Ascending aorta (tissue), 2 donors: Measurements from ENCODE around the gene BMPR1A. TPM values are rescaled to one million over a fixed set of nuclear protein-coding genes. Genes with fewer than 3 reads are reported as not detected.

Experiments used
- DNase-seq, 2 donors: peaks; one replicate each; pipeline ENCODE4 v3.0.0-alpha.2; 2019; ENCODE audit warnings: low spot score in 2 of 2
- H3K27ac ChIP-seq, 2 donors: fragments of 200-600 bp; sonication (generic); one replicate each; pipeline ENCODE4 v1.5.1; 2016 to 2017; ENCODE audit warnings: mild to moderate bottlenecking in 1 of 2
- H3K27me3 ChIP-seq: fragments of 200-600 bp; sonication (generic); one replicate; pipeline ENCODE4 v1.5.1; 2017
- H3K36me3 ChIP-seq, 2 donors: fragments of 200-600 bp; sonication (generic); one replicate each; pipeline ENCODE4 v1.5.1; 2016
- H3K4me1 ChIP-seq, 2 donors: fragments of 200-600 bp; sonication (generic); one replicate each; pipeline ENCODE4 v1.5.1; 2016 to 2017; ENCODE audit warnings: mild to moderate bottlenecking in 1 of 2
- H3K4me3 ChIP-seq, 2 donors: fragments of 200-600 bp; sonication (generic); one replicate each; pipeline ENCODE4 v1.5.1; 2016 to 2017; ENCODE audit warnings: mild to moderate bottlenecking in 1 of 2
- H3K9me3 ChIP-seq, 2 donors: fragments of 200-600 bp; sonication (generic); one replicate each; pipeline ENCODE4 v1.5.1; 2016
- CTCF ChIP-seq, 3 experiments: fragments of 200-600 bp in 2 of 3; fragments of 450-650 bp in 1 of 3; sonication (generic) in 2 of 3; IDR thresholded peaks; one replicate each; pipeline ENCODE4 v1.5.1; 2016 to 2019; ENCODE audit warnings: antibody characterized with exemption in 3 of 3, mild to moderate bottlenecking in 1 of 3, moderate library complexity in 1 of 3
- intact Hi-C: fragments of 100-400 bp; cut with DNase I; formaldehyde crosslinking; loops from one replicate; pipeline ENCODE4 v1.15.1; 2023
- total RNA-seq: library from RNA; depleted of rRNA; stranded (reverse); fragments of >200 nt; gene quantifications from one replicate; pipeline ENCODE4 v1.1.0, GENCODE V29; 2016

BMPR1A gene
- total RNA-seq, 1 donor from 2014 or later: 12.9 TPM

- no peak for TF ChIP-seq CTCF (IDR thresholded peaks at IDR 0.05)
- Histone ChIP-seq H3K27ac (no peak overlapping the region), H3K27me3 (no peaks in the 10 kb centered on the region), H3K36me3 (no peaks in the 10 kb centered on the region), H3K4me1 (peaks cover 0 to 34% of the 10 kb centered on the region in 2 donors), H3K9me3 (no peaks in the 10 kb centered on the region), H3K4me3 (no peak overlapping the region)
- intact Hi-C loops: no loop called here
- no peak for DNase-seq
These were observed 13.6 kb downstream of the BMPR1A start for GRCh38 chr10:86769991-86770390.

- no peaks in the 10 kb centered on the region for H3K36me3 ChIP-seq
- peaks cover 0 to 37% of the 10 kb centered on the region in 2 donors for H3K4me1 ChIP-seq
- no peak overlapping the region for H3K27ac ChIP-seq
- no peak overlapping the region for H3K4me3 ChIP-seq
- DNase-seq: no peak
- H3K9me3 ChIP-seq: no peaks in the 10 kb centered on the region
- TF ChIP-seq CTCF (IDR thresholded peaks at IDR 0.05): no peak
- intact Hi-C loops: no loop called here
- no peaks in the 10 kb centered on the region for H3K27me3 ChIP-seq
These were observed 14.1 kb downstream of the BMPR1A start for GRCh38 chr10:86770412-86770960.

- Histone ChIP-seq H3K4me3 (no peak overlapping the region), H3K27me3 (no peaks in the 10 kb centered on the region), H3K4me1 (peaks cover 0 to 44% of the 10 kb centered on the region in 2 donors), H3K9me3 (no peaks in the 10 kb centered on the region), H3K27ac (no peak overlapping the region), H3K36me3 (no peaks in the 10 kb centered on the region)
- DNase-seq: no peak
- intact Hi-C loops: no loop called here
- TF ChIP-seq CTCF (IDR thresholded peaks at IDR 0.05): no peak
These were observed 17.1 kb downstream of the BMPR1A start for GRCh38 chr10:86773498-86773897.

- Histone ChIP-seq H3K4me3 (no peak overlapping the region), H3K9me3 (no peaks in the 10 kb centered on the region), H3K27ac (peak overlapping the region; percentile 14 to 33), H3K4me1 (peaks cover 0 to 33% of the 10 kb centered on the region in 2 donors), H3K27me3 (no peaks in the 10 kb centered on the region), H3K36me3 (no peaks in the 10 kb centered on the region)
- intact Hi-C loops: no loop called here
- no peak for DNase-seq
- TF ChIP-seq CTCF (IDR thresholded peaks at IDR 0.05): no peak
These were observed 18.8 kb downstream of the BMPR1A start for GRCh38 chr10:86775056-86775869.

- Histone ChIP-seq H3K4me1 (peaks cover 0 to 32% of the 10 kb centered on the region in 2 donors), H3K9me3 (no peaks in the 10 kb centered on the region), H3K27me3 (no peaks in the 10 kb centered on the region), H3K36me3 (no peaks in the 10 kb centered on the region), H3K27ac (no peak overlapping the region), H3K4me3 (no peak overlapping the region)
- intact Hi-C loops: no loop called here
- no peak for TF ChIP-seq CTCF (IDR thresholded peaks at IDR 0.05)
- DNase-seq: no peak
These were observed 19.4 kb downstream of the BMPR1A start for GRCh38 chr10:86775870-86776180.
